GM19239 (cell line): ENCODE results near the gene ADCY10.
"Not testable (repeated sequence)": the region's sequence is repeated elsewhere in the genome, so short reads cannot be mapped to it uniquely, and the experiment has no call there.

ENCODE experiments used
- DNase-seq: peaks from one replicate; pipeline ENCODE4 v3.0.0; 2011; ENCODE audit warnings: low spot score; ENCODE audit not compliant: insufficient read length
- FAIRE-seq: peaks from 2 replicates; lab custom pipeline; 2011; peaks lifted over from hg19 to GRCh38; lab: Jason Lieb, UNC

ADCY10 gene

DNA sequence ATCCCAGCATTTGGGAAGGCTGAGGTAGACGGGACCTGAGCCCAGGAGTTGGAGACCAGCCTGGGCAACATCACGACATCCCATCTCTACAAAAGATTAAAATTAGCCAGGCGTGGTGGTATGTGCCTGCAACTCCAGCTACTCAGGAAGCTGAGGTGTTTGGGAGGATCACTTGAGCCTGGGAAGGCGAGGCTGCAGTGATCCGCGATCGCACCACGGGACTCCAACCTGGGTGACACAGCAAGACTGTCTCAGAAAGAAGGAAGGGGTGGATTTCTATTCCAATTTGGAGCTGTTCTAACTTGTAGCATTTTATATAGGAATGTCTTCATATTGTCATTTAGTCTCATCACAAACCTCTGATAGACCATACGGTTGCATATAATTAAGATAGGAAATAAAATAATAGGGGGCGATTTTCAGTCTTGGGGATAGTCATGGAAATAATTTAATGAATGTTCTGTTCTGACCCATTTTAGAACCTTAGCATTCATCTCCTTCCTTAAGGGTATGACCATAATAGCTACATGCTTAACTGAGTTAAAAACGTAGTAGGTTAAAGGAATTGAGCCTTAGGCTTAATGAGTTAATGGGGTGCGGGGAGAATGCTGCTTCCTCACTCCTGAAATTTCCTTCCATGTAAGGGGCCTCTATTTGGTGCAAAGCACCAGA lies 93.1 kb downstream of the ADCY10 start:
- DNase-seq (no peak), FAIRE-seq (no peak)

DNA sequence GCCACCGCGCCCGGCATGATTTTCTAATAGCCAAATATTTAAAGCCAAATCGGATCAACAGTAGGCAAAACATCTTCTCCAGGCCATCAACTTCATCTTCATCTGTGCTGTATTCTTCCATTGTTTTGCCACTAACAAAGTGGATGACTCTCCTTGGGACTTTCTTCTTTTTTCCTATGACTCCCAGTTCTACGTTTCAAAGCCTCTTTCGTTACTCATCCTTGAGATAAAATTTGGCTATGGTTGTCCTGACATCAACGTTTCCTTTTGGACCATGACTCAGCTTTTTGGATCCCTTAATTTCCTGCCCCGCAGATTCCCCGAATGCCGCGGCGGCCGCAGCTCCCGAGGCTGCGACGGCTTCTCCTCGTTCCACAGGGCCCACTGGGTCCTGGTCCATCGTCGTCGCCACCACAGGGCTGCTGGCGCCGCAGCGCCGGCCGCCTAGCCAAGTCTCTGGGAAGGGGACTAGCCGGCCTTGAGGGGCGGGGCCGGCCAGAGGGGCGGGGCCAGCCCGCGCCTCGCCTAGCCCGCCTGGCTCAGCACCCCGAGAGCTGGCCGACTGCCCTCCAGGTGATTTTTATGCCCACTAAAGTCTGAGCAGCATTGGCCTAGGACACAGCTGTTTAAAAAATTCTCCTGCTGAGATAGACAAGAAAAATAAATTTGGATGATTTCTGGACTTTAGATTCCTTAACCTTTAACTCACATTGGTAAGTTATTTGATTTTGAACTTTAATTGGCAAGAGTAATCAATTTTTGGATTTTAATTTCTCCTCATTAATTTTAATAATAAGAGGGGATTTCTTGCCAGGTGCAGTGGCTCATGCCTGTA lies 93.9 kb downstream of the ADCY10 start:
- no peak for FAIRE-seq

DNA sequence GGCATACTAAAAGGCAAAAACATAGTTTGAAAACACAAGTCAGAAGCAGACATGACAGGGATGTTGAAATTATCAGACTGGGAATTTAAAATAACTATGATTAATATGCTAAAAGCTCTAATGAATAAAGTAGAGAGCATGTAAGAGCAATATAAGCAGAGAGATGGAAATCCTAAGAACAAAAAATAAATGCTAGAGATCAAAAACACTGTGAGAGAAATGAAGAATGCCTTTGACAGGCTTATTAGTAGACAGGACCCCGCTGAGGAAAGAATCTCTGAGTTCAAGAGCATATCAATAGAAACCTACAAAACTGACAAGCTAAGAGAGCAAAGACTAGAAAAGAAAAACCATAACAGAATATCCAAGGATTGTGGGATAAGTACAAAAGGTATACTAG lies 98.3 kb downstream of the ADCY10 start:
- FAIRE-seq (no peak), DNase-seq (no peak)

More for the DNA sequence above, 93.9 kb downstream of the ADCY10 start:
- DNase-seq, result peak; percentile 53

DNA sequence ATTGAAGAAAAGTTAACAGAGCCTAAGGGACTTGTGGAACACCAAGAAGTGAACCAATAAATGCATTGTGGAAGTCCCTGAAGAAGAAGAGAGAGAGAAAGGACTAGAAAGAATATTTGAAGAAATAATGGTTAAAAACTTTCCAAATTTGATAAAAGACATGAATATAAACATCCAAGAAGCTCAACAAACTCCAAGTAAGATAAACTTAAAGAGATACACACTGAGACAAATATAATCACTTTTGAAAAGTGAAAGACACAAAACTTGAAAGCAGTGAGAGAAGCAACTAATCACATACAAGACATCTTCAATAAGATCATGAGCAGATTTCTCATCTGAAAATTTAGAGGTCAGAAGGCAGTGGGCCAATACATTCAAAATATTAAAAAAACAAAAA lies 101.0 kb downstream of the ADCY10 start:
- FAIRE-seq, result no peak

GRCh38 chr1:167808690-167809089 lies 105.2 kb downstream of the ADCY10 start:
- FAIRE-seq (no peak), DNase-seq (no peak)

More for the DNA sequence above, 101.0 kb downstream of the ADCY10 start:
- DNase-seq, result no peak

- no peak for DNase-seq
- no peak for FAIRE-seq
Observed at GRCh38 chr1:167808104-167808503, 105.8 kb downstream of the ADCY10 start.

DNA sequence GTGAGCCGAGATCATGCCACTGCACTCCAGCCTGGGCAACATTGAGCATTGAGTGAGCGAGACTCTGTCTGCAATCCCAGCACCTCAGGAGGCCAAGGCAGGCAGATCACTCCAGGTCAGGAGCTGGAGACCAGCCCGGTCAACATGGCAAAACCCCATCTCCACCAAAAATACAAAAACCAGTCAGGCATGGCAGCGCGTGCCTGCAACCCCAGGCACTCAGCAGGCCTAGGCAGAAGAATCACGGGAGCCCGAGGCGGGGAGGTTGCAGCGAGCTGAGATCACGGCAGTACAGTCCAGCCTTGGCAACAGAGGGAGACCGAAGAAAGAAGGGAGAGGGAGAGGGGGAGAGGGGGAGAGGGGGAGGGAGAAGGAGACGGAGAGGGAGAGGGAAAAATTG lies 107.3 kb downstream of the ADCY10 start:
- not testable (repeated sequence) for FAIRE-seq, DNase-seq

DNA sequence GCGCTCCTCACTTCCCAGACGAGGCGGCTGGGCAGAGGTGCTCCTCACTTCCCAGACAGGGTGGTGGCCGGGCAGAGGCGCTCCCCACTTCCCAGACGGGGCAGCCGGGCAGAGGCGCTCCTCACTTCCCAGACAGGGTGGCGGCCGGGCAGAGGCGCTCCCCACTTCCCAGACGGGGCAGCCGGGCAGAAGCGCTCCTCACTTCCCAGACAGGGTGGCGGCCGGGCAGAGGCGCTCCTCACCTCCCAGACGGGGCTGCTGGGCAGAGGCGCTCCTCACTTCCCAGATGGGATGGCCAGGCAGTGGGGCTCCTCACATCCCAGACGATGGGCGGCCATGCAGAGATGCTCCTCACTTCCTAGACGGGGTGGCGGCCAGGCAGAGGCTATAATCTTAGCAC lies 107.7 kb downstream of the ADCY10 start:
- not testable (repeated sequence) for DNase-seq, FAIRE-seq

DNA sequence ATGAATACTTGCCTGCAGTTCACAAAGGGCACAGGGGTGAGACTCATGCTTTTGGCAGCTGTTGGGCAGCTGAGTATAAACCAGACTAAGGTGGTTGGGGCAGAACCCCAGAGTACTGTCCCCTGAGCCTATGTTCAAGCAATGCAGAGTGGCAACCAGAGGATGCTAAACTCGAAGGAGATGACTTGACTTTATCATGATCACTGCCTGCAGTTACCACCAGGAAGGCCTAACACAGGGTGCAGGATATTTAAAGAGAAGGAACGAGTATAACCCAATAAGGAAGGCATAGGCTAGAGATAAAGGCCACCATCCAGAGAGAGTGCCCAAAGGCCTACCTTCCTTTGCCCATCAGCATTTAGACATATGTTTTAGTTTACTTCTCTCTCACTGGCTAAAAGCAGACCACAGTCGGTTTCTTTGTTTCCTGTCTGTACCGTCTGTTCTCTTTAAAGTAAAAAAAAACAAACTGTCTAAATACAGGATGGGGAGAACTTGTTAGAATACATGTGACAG lies 108.8 kb downstream of the ADCY10 start:
- no peak for FAIRE-seq
- peak; percentile 17 for DNase-seq

GRCh38 chr1:167803358-167804207 lies 110.4 kb downstream of the ADCY10 start:
- peak; percentile 87 for DNase-seq

DNA sequence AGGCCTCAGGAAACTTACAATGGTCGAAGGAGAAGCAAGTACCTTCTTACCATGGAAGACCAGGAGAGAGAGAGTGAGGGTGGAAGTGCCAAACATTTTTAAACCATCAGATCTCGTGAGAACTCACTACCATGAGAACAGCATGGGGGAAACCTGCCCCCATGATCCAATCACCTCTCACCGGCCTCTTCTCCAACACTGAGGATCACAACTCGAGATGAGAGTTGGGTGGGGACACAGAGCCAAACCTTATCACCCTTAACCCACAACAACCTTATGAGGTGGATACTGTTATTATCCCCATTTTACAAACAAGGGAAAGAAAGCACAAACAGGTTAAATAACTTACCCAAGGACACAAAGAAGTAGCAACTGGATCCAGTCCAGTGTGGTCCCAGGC lies 111.7 kb downstream of the ADCY10 start:
- DNase-seq, result no peak
- FAIRE-seq, result no peak

More at GRCh38 chr1:167803358-167804207, 110.4 kb downstream of the ADCY10 start:
- FAIRE-seq, result peak; percentile 95

GRCh38 chr1:167800251-167800650 lies 113.7 kb downstream of the ADCY10 start:
- FAIRE-seq (no peak), DNase-seq (no peak)

- FAIRE-seq, result no peak
- DNase-seq, result no peak
Observed at GRCh38 chr1:167799747-167800146, 114.2 kb downstream of the ADCY10 start.

DNA sequence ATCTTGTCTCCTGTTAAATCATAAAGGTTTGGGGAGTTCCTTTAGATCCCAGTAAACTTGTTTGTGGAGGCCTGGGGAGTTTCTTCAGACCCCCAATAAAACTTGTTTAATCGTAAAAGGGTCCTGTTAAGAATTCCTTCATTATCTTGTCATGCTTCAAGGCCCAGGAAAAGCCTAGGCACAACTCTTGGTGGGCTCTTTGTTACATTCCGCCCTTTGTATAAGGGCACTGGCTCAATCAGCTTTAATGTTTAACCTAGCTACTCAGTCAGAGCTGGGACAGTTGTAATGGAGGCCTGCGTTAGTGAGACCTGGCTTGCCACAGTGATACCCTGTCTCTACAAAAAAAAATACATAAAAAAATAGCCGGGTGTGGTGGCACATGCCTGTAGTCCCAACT lies 115.0 kb downstream of the ADCY10 start:
- no peak for DNase-seq
- no peak for FAIRE-seq

GRCh38 chr1:167797015-167797414 lies 116.9 kb downstream of the ADCY10 start:
- DNase-seq (no peak), FAIRE-seq (no peak)

GRCh38 chr1:167795810-167796740 lies 117.9 kb downstream of the ADCY10 start:
- FAIRE-seq (no peak), DNase-seq (no peak)

GRCh38 chr1:167794043-167794442 lies 119.9 kb downstream of the ADCY10 start:
- DNase-seq, result no peak
- FAIRE-seq, result no peak

- DNase-seq, result no peak
- no peak for FAIRE-seq
Observed at GRCh38 chr1:167792188-167792565, 121.8 kb downstream of the ADCY10 start.
